ENCODE measurements around the gene ZNF467. TPM values are rescaled to one million over a fixed set of nuclear protein-coding genes. Genes with fewer than 3 reads are reported as not detected.
A peak's percentile ranks its signal among the peaks of the same experiment; 100 is the strongest.

Gene ZNF467
- total RNA-seq, 4 donors from 2014 or later, result 0.40 to 6.7 (median 4.8) TPM

DNA sequence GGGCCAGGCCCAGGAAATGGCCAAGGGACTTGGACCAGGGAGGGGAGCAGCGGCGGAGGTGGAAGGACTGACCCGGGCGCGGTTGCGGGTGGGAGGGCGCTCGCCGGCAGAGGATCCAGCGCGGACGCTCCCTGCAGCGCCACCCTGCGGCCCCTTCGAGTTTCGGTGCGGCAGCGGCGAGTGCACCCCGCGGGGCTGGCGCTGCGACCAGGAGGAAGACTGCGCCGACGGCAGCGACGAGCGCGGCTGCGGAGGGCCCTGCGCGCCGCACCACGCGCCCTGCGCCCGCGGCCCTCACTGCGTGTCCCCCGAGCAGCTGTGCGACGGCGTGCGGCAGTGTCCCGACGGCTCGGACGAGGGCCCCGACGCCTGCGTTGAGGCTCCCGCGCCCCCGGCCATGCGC lies 16.8 kb upstream of the ZNF467 start:
- in situ Hi-C loops (cut with MboI; ENCODE audit: low pct_ligation_motif_present in 1 of 4, low pct_unique_long_range_greater_than_20kb in 1 of 4, low sequenced_read_pairs in 3 of 4) (no loop called here), intact Hi-C loops (cut with DNase I; ENCODE audit: low total_unique reads) (no loop called here)
- Histone ChIP-seq H3K27ac (no peak overlapping the region), H3K36me3 (no peaks in the 10 kb centered on the region), H3K4me3 (peak overlapping the region in 1 of 4 donors; percentile 11), H3K27me3 (peaks cover 47% of the 10 kb centered on the region), H3K4me1 (peaks cover 0 to 4% (median 0%) of the 10 kb centered on the region in 4 donors), H3K9me3 (no peaks in the 10 kb centered on the region)
- peak; percentile 36 for DNase-seq
- WGBS, 2 donors (ENCODE audit: low coverage in 1 of 2), result 19% methylated on average over 38 of the region's 56 CpGs; no CpG with 5 or more reads in 1 of the 2 donors
- TF ChIP-seq, protein P1, sequence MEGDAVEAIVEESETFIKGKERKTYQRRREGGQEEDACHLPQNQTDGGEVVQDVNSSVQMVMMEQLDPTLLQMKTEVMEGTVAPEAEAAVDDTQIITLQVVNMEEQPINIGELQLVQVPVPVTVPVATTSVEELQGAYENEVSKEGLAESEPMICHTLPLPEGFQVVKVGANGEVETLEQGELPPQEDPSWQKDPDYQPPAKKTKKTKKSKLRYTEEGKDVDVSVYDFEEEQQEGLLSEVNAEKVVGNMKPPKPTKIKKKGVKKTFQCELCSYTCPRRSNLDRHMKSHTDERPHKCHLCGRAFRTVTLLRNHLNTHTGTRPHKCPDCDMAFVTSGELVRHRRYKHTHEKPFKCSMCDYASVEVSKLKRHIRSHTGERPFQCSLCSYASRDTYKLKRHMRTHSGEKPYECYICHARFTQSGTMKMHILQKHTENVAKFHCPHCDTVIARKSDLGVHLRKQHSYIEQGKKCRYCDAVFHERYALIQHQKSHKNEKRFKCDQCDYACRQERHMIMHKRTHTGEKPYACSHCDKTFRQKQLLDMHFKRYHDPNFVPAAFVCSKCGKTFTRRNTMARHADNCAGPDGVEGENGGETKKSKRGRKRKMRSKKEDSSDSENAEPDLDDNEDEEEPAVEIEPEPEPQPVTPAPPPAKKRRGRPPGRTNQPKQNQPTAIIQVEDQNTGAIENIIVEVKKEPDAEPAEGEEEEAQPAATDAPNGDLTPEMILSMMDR (IDR thresholded peaks at IDR 0.05), result peak in 4 of 5 experiments; percentile 16 to 44 (median 36)
- TF ChIP-seq EP300 (IDR thresholded peaks at IDR 0.05; ENCODE audit: low read depth), result no peak
- TF ChIP-seq POLR2A (IDR thresholded peaks at IDR 0.05), result no peak
- TF ChIP-seq POLR2AphosphoS5 (IDR thresholded peaks at IDR 0.05), result no peak

DNA sequence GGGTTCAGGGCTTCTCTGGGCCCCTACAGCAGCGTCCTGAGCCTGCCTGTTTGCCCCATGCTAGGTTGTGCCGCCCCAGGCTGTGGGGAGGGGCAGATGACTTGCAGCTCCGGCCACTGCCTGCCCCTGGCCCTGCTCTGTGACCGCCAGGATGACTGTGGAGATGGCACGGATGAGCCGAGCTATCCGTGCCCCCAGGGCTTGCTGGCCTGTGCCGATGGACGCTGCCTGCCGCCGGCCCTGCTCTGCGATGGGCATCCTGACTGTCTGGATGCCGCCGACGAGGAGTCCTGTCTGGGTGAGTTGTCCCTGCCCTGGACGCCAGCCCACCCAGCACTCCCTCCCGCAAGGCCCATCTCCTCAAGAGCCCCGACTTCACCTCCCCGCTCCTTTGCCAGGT lies 15.7 kb upstream of the ZNF467 start:
- Histone ChIP-seq H3K4me1 (peaks cover 0 to 4% (median 0%) of the 10 kb centered on the region in 4 donors), H3K27me3 (peaks cover 47% of the 10 kb centered on the region), H3K36me3 (no peaks in the 10 kb centered on the region), H3K9me3 (no peaks in the 10 kb centered on the region), H3K4me3 (no peak overlapping the region), H3K27ac (no peak overlapping the region)
- 85% methylated on average over 19 of the region's 19 CpGs; no CpG with 5 or more reads in 1 of the 2 donors for WGBS, 2 donors (ENCODE audit: low coverage in 1 of 2)
- intact Hi-C loops (cut with DNase I; ENCODE audit: low total_unique reads), result no loop called here
- TF ChIP-seq, protein P1 (IDR thresholded peaks at IDR 0.05), result no peak
- TF ChIP-seq POLR2A (IDR thresholded peaks at IDR 0.05) (no peak), POLR2AphosphoS5 (IDR thresholded peaks at IDR 0.05) (no peak), EP300 (IDR thresholded peaks at IDR 0.05; ENCODE audit: low read depth) (no peak)
- in situ Hi-C loops (cut with MboI; ENCODE audit: low pct_ligation_motif_present in 1 of 4, low pct_unique_long_range_greater_than_20kb in 1 of 4, low sequenced_read_pairs in 3 of 4), result no loop called here
- DNase-seq, result no peak

DNA sequence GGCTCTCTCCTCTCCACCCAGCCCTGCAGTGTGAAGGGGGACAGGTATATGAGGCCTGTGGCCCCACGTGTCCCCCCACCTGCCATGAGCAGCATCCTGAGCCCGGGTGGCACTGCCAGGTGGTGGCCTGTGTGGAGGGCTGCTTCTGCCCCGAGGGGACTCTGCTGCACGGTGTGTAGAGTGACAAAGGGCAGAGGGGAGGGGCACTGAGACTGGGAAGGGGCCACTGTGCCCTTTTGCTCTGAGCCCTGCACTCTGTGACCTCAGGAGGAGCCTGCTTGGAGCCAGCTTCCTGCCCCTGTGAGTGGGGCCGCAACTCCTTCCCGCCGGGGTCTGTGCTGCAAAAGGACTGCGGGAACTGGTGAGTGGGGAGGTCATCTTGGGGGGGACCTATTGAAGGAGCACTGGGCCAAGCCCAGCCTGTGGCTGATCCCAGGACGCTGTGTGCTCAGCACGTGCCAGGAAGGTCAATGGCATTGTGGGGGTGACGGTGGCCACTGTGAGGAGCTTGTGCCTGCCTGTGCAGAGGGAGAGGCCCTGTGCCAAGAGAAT lies 15.0 kb upstream of the ZNF467 start:
- TF ChIP-seq EP300 (IDR thresholded peaks at IDR 0.05; ENCODE audit: low read depth), result no peak
- TF ChIP-seq POLR2AphosphoS5 (IDR thresholded peaks at IDR 0.05), result no peak
- no peak for TF ChIP-seq POLR2A (IDR thresholded peaks at IDR 0.05)
- TF ChIP-seq, protein P1 (IDR thresholded peaks at IDR 0.05), result no peak
- no peak for DNase-seq
- Histone ChIP-seq H3K4me1 (peaks cover 0 to 4% (median 0%) of the 10 kb centered on the region in 4 donors), H3K9me3 (no peaks in the 10 kb centered on the region), H3K27me3 (peaks cover 47% of the 10 kb centered on the region), H3K27ac (no peak overlapping the region), H3K36me3 (no peaks in the 10 kb centered on the region), H3K4me3 (no peak overlapping the region)
- in situ Hi-C loops (cut with MboI; ENCODE audit: low pct_ligation_motif_present in 1 of 4, low pct_unique_long_range_greater_than_20kb in 1 of 4, low sequenced_read_pairs in 3 of 4), result no loop called here
- intact Hi-C loops (cut with DNase I; ENCODE audit: low total_unique reads), result no loop called here
- 82 to 90% methylated on average over 2 to 7 of the region's 11 CpGs for WGBS, 2 donors (ENCODE audit: low coverage in 1 of 2)

DNA sequence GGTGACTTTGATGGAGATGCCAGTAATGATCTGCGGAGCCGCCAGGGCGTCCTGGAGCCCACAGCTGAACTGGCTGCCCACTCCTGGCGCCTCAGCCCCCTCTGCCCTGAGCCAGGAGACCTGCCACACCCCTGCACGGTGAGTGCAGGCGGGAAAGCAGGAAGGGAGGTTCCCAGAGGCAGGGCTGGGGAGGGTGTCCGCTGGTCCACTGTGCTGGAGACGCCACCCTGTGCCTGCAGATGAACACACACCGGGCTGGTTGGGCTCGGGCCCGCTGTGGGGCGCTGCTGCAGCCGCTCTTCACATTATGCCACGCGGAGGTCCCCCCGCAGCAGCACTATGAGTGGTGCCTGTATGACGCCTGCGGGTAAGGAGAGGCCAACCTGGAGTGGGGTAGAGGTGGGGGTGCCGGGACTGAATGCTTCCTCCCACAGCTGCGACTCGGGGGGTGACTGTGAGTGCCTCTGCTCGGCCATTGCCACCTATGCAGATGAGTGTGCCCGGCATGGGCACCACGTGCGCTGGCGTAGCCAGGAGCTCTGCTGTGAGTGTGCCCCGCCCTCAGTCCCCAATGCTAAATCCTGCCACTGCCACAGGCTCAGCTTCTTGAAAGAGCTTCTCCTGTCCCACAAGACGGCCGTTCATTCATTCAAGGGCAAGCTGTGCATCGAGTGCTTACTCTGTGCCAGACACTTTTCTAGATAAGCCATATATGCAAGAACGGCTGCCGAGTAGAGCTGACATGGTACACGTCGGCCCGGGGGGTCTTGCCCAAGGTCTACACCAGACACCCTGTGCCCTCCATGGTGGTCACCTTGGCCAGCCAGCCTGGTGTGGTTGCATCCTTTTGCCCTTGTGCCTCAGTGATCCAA lies 14.3 kb upstream of the ZNF467 start:
- intact Hi-C loops (cut with DNase I; ENCODE audit: low total_unique reads) (no loop called here), in situ Hi-C loops (cut with MboI; ENCODE audit: low pct_ligation_motif_present in 1 of 4, low pct_unique_long_range_greater_than_20kb in 1 of 4, low sequenced_read_pairs in 3 of 4) (no loop called here)
- peaks cover 0 to 4% (median 0%) of the 10 kb centered on the region in 4 donors for H3K4me1 ChIP-seq
- no peaks in the 10 kb centered on the region for H3K9me3 ChIP-seq
- no peak for TF ChIP-seq EP300 (IDR thresholded peaks at IDR 0.05; ENCODE audit: low read depth)
- TF ChIP-seq, protein P1 (IDR thresholded peaks at IDR 0.05), result peak in 2 of 5 experiments; percentile 7 to 18
- WGBS, 2 donors (ENCODE audit: low coverage in 1 of 2), result 46% methylated on average over 26 of the region's 35 CpGs; no CpG with 5 or more reads in 1 of the 2 donors
- peaks cover 47% of the 10 kb centered on the region for H3K27me3 ChIP-seq
- no peak overlapping the region for H3K4me3 ChIP-seq
- DNase-seq, result no peak
- no peaks in the 10 kb centered on the region for H3K36me3 ChIP-seq
- H3K27ac ChIP-seq, result no peak overlapping the region
